Fibroblast of gingiva (primary cell): ENCODE data around the gene LCN15.

Source experiments
- DNase-seq: peaks from one replicate; pipeline ENCODE4 v3.0.0-alpha.2; 2011; ENCODE audit warnings: low read depth

The LCN15 gene

GRCh38 chr9:136740971-136741882 lies 23.1 kb downstream of the LCN15 start:
- no peak for DNase-seq

GRCh38 chr9:136740491-136740890 lies 23.8 kb downstream of the LCN15 start:
- no peak for DNase-seq

GRCh38 chr9:136740069-136740468 lies 24.2 kb downstream of the LCN15 start:
- DNase-seq = no peak

GRCh38 chr9:136739509-136739908 lies 24.8 kb downstream of the LCN15 start:
- no peak for DNase-seq

- no peak for DNase-seq
Measured at GRCh38 chr9:136738960-136739359, 25.4 kb downstream of the LCN15 start.

- DNase-seq = no peak
Measured at GRCh38 chr9:136735812-136736480, 28.4 kb downstream of the LCN15 start.

GRCh38 chr9:136734837-136735496 lies 29.4 kb downstream of the LCN15 start:
- DNase-seq = no peak

- DNase-seq = no peak
Measured at GRCh38 chr9:136733611-136734010, 30.7 kb downstream of the LCN15 start.

GRCh38 chr9:136732444-136733178 lies 31.7 kb downstream of the LCN15 start:
- no peak for DNase-seq

- DNase-seq = no peak
Measured at GRCh38 chr9:136729926-136730325, 34.4 kb downstream of the LCN15 start.

- peak; percentile 29 for DNase-seq
Measured at GRCh38 chr9:136729144-136729543, 35.2 kb downstream of the LCN15 start.

GRCh38 chr9:136728548-136729123 lies 35.7 kb downstream of the LCN15 start:
- peak; percentile 37 for DNase-seq

- DNase-seq = peak; percentile 92
Measured at GRCh38 chr9:136728080-136728547, 36.2 kb downstream of the LCN15 start.

- DNase-seq = peak; percentile 53
Measured at GRCh38 chr9:136726631-136727191, 37.6 kb downstream of the LCN15 start.

- no peak for DNase-seq
Measured at GRCh38 chr9:136726118-136726517, 38.2 kb downstream of the LCN15 start.

GRCh38 chr9:136725612-136726011 lies 38.7 kb downstream of the LCN15 start:
- peak; percentile 47 for DNase-seq

- DNase-seq = no peak
Measured at GRCh38 chr9:136724772-136725171, 39.5 kb downstream of the LCN15 start.

- no peak for DNase-seq
Measured at GRCh38 chr9:136723989-136724388, 40.3 kb downstream of the LCN15 start.

- DNase-seq = no peak
Measured at GRCh38 chr9:136723362-136723976, 40.8 kb downstream of the LCN15 start.

- DNase-seq = peak; percentile 14
Measured at GRCh38 chr9:136722969-136723356, 41.4 kb downstream of the LCN15 start.
